Activated T-cell treated with anti-CD3 and anti-CD28 coated beads, Interleukin-2, amount 50 U/mL, for 4 hours (primary cell): ENCODE results near the gene STX7. TPM values are rescaled to one million over a fixed set of nuclear protein-coding genes. Genes with fewer than 3 reads are reported as not detected.

Source experiments
- ATAC-seq, 2 donors: fragments of 200-7000 bp; cut with Tn5 transposase; one replicate each; pipeline ENCODE4 v1.10.0; 2021
- DNase-seq: peaks from one replicate; pipeline ENCODE4 v3.0.0-alpha.2; 2020
- H3K27me3 Mint-ChIP-seq: one replicate; pipeline ENCODE4 v1.8.0; 2021; ENCODE audit warnings: low read depth, mixed read lengths
- H3K36me3 Mint-ChIP-seq: one replicate; pipeline ENCODE4 v1.8.0; 2022; ENCODE audit warnings: mixed read lengths; ENCODE audit not compliant: insufficient read depth
- H3K4me1 Mint-ChIP-seq: one replicate; pipeline ENCODE4 v1.8.0; 2021; ENCODE audit warnings: low read depth, mixed read lengths
- H3K4me3 Mint-ChIP-seq: one replicate; pipeline ENCODE4 v1.8.0; 2021; ENCODE audit warnings: mild to moderate bottlenecking, moderate library complexity, mixed read lengths
- H3K9me3 Mint-ChIP-seq: one replicate; pipeline ENCODE4 v1.8.0; 2021; ENCODE audit warnings: mixed read lengths
- total RNA-seq, 3 donors: library from RNA; stranded (reverse); gene quantifications; one replicate each; pipeline ENCODE4 v1.2.1, GENCODE V29; 2021

The STX7 gene
- total RNA-seq, 3 donors from 2014 or later: 6.7 to 11.0 (median 7.9) TPM

GRCh38 chr6:132443206-132443605 is 69.7 kb downstream of the STX7 start:
- ATAC-seq (no peak), DNase-seq (no peak)
- Mint-ChIP-seq H3K4me3 (no peak overlapping the region), H3K27me3 (no peaks in the 10 kb centered on the region), H3K36me3 (no peaks in the 10 kb centered on the region), H3K4me1 (no peaks in the 10 kb centered on the region), H3K9me3 (peaks cover 21% of the 10 kb centered on the region)

- H3K4me3 Mint-ChIP-seq: no peak overlapping the region
- peaks cover 29% of the 10 kb centered on the region for H3K27me3 Mint-ChIP-seq
- H3K36me3 Mint-ChIP-seq: no peaks in the 10 kb centered on the region
- no peak for DNase-seq
- no peaks in the 10 kb centered on the region for H3K4me1 Mint-ChIP-seq
- H3K9me3 Mint-ChIP-seq: no peaks in the 10 kb centered on the region
- no peak for ATAC-seq
Observed at GRCh38 chr6:132430110-132430509, 82.8 kb downstream of the STX7 start.

GRCh38 chr6:132425176-132425575 is 87.7 kb downstream of the STX7 start:
- DNase-seq: no peak
- Mint-ChIP-seq H3K36me3 (no peaks in the 10 kb centered on the region), H3K4me1 (no peaks in the 10 kb centered on the region), H3K9me3 (peaks cover 14% of the 10 kb centered on the region), H3K27me3 (peaks cover 15% of the 10 kb centered on the region), H3K4me3 (no peak overlapping the region)
- no peak for ATAC-seq

GRCh38 chr6:132423839-132424238 is 89.1 kb downstream of the STX7 start:
- Mint-ChIP-seq H3K27me3 (peaks cover 15% of the 10 kb centered on the region), H3K4me3 (no peak overlapping the region), H3K36me3 (no peaks in the 10 kb centered on the region), H3K9me3 (peaks cover 14% of the 10 kb centered on the region), H3K4me1 (no peaks in the 10 kb centered on the region)
- DNase-seq: no peak
- no peak for ATAC-seq

- Mint-ChIP-seq H3K9me3 (peaks cover 28% of the 10 kb centered on the region), H3K4me1 (no peaks in the 10 kb centered on the region), H3K4me3 (no peak overlapping the region), H3K36me3 (no peaks in the 10 kb centered on the region), H3K27me3 (peaks cover 7% of the 10 kb centered on the region)
- no peak for ATAC-seq
- DNase-seq: no peak
Observed at GRCh38 chr6:132418235-132418965, 94.5 kb downstream of the STX7 start.

GRCh38 chr6:132414761-132415160 is 98.2 kb downstream of the STX7 start:
- ATAC-seq: no peak
- H3K36me3 Mint-ChIP-seq: no peaks in the 10 kb centered on the region
- H3K27me3 Mint-ChIP-seq: peaks cover 14% of the 10 kb centered on the region
- DNase-seq: no peak
- no peak overlapping the region for H3K4me3 Mint-ChIP-seq
- H3K9me3 Mint-ChIP-seq: peaks cover 14% of the 10 kb centered on the region
- H3K4me1 Mint-ChIP-seq: no peaks in the 10 kb centered on the region

- peaks cover 14% of the 10 kb centered on the region for H3K9me3 Mint-ChIP-seq
- no peak overlapping the region for H3K4me3 Mint-ChIP-seq
- H3K4me1 Mint-ChIP-seq: no peaks in the 10 kb centered on the region
- ATAC-seq (no peak), DNase-seq (no peak)
- no peaks in the 10 kb centered on the region for H3K36me3 Mint-ChIP-seq
- peaks cover 15% of the 10 kb centered on the region for H3K27me3 Mint-ChIP-seq
Observed at GRCh38 chr6:132414322-132414721, 98.6 kb downstream of the STX7 start.

- Mint-ChIP-seq H3K4me1 (no peaks in the 10 kb centered on the region), H3K9me3 (peaks cover 14% of the 10 kb centered on the region), H3K4me3 (no peak overlapping the region), H3K27me3 (peaks cover 24% of the 10 kb centered on the region), H3K36me3 (no peaks in the 10 kb centered on the region)
- ATAC-seq (no peak), DNase-seq (no peak)
Observed at GRCh38 chr6:132413499-132413802, 99.5 kb downstream of the STX7 start.

GRCh38 chr6:132412656-132413498 is 100.0 kb downstream of the STX7 start:
- ATAC-seq (no peak), DNase-seq (no peak)
- Mint-ChIP-seq H3K27me3 (peaks cover 27% of the 10 kb centered on the region), H3K9me3 (peaks cover 12% of the 10 kb centered on the region), H3K36me3 (no peaks in the 10 kb centered on the region), H3K4me3 (no peak overlapping the region), H3K4me1 (no peaks in the 10 kb centered on the region)

- Mint-ChIP-seq H3K4me3 (no peak overlapping the region), H3K4me1 (no peaks in the 10 kb centered on the region), H3K9me3 (no peaks in the 10 kb centered on the region), H3K27me3 (peaks cover 27% of the 10 kb centered on the region), H3K36me3 (no peaks in the 10 kb centered on the region)
- ATAC-seq (no peak), DNase-seq (no peak)
Observed at GRCh38 chr6:132411296-132411695, 101.6 kb downstream of the STX7 start.

GRCh38 chr6:132410830-132411229 is 102.1 kb downstream of the STX7 start:
- Mint-ChIP-seq H3K4me1 (no peaks in the 10 kb centered on the region), H3K27me3 (peaks cover 27% of the 10 kb centered on the region), H3K4me3 (no peak overlapping the region)

GRCh38 chr6:132405143-132405915 is 107.6 kb downstream of the STX7 start:
- H3K4me3 Mint-ChIP-seq: no peak overlapping the region
- peaks cover 46% of the 10 kb centered on the region for H3K27me3 Mint-ChIP-seq

More at GRCh38 chr6:132410830-132411229, 102.1 kb downstream of the STX7 start:
- DNase-seq (no peak), ATAC-seq (no peak)
- H3K36me3 Mint-ChIP-seq: no peaks in the 10 kb centered on the region
- H3K9me3 Mint-ChIP-seq: no peaks in the 10 kb centered on the region

GRCh38 chr6:132404736-132405135 is 108.2 kb downstream of the STX7 start:
- no peaks in the 10 kb centered on the region for H3K9me3 Mint-ChIP-seq
- peak in 1 of 2 donors; percentile 26 for ATAC-seq
- no peaks in the 10 kb centered on the region for H3K36me3 Mint-ChIP-seq
- H3K27me3 Mint-ChIP-seq: peaks cover 49% of the 10 kb centered on the region
- H3K4me3 Mint-ChIP-seq: no peak overlapping the region
- H3K4me1 Mint-ChIP-seq: peaks cover 11% of the 10 kb centered on the region
- DNase-seq: no peak

More at GRCh38 chr6:132405143-132405915, 107.6 kb downstream of the STX7 start:
- ATAC-seq (peak in 1 of 2 donors; percentile 32), DNase-seq (no peak)
- H3K9me3 Mint-ChIP-seq: no peaks in the 10 kb centered on the region
- H3K36me3 Mint-ChIP-seq: no peaks in the 10 kb centered on the region
- H3K4me1 Mint-ChIP-seq: peaks cover 9% of the 10 kb centered on the region

- peaks cover 11% of the 10 kb centered on the region for H3K4me1 Mint-ChIP-seq
- DNase-seq: no peak
- H3K9me3 Mint-ChIP-seq: no peaks in the 10 kb centered on the region
- ATAC-seq: no peak
- H3K4me3 Mint-ChIP-seq: no peak overlapping the region
- peaks cover 51% of the 10 kb centered on the region for H3K27me3 Mint-ChIP-seq
- H3K36me3 Mint-ChIP-seq: no peaks in the 10 kb centered on the region
Observed at GRCh38 chr6:132404330-132404729, 108.6 kb downstream of the STX7 start.
